Neural cell (in vitro differentiated cells): ENCODE measurements around the gene GMDS. TPM values are rescaled to one million over a fixed set of nuclear protein-coding genes. Genes with fewer than 3 reads are reported as not detected.

ENCODE experiments used
- H2AFZ ChIP-seq: fragments of 200-600, 300-800 bp; sonication (generic), shearing (Covaris generic); 2 replicates; pipeline ENCODE4 v1.6.0; 2014; ENCODE audit warnings: low read depth, mild to moderate bottlenecking, antibody characterized with exemption, low read length, moderate library complexity
- H3F3A ChIP-seq: fragments of 200-600 bp; shearing (Covaris generic); 2 replicates; pipeline ENCODE4 v1.6.1; 2016; ENCODE audit warnings: mild to moderate bottlenecking, moderate library complexity, mixed read lengths, antibody characterized with exemption, low read length; ENCODE audit not compliant: insufficient read depth, poor library complexity, severe bottlenecking
- H3K27ac ChIP-seq: fragments of 200-600, 300-800 bp; sonication (generic), shearing (Covaris generic); 2 replicates; pipeline ENCODE4 v1.5.1; 2014; ENCODE audit warnings: mild to moderate bottlenecking, low read length, moderate library complexity
- H3K27me3 ChIP-seq: fragments of 300-800, 200-600 bp; sonication (generic), shearing (Covaris generic); 2 replicates; pipeline ENCODE4 v1.6.0; 2014; ENCODE audit warnings: mild to moderate bottlenecking, low read depth, low read length, moderate library complexity; ENCODE audit not compliant: insufficient read depth
- H3K36me3 ChIP-seq: fragments of 300-800, 200-600 bp; sonication (generic), shearing (Covaris generic); 2 replicates; pipeline ENCODE4 v1.5.1; 2014; ENCODE audit warnings: mild to moderate bottlenecking, antibody characterized with exemption, low read length, moderate library complexity; ENCODE audit not compliant: insufficient read depth
- H3K4me2 ChIP-seq: fragments of 300-800, 200-600 bp; sonication (generic), shearing (Covaris generic); 2 replicates; pipeline ENCODE4 v1.6.0; 2014; ENCODE audit warnings: mild to moderate bottlenecking, low read length
- H3K4me3 ChIP-seq: fragments of 300-800, 200-600 bp; sonication (generic), shearing (Covaris generic); 2 replicates; pipeline ENCODE4 v1.5.1; 2014; ENCODE audit warnings: mild to moderate bottlenecking, low read length, moderate library complexity
- H3K79me2 ChIP-seq: fragments of 200-600 bp; shearing (Covaris generic); replicated peaks from 2 replicates; pipeline ENCODE4 v1.6.0; 2014; ENCODE audit warnings: mild to moderate bottlenecking, low read length, moderate library complexity; ENCODE audit not compliant: insufficient read depth
- H3K9ac ChIP-seq: fragments of 300-800, 200-600 bp; sonication (generic), shearing (Covaris generic); 2 replicates; pipeline ENCODE4 v1.6.1; 2016; ENCODE audit warnings: mild to moderate bottlenecking, low read length, mixed read lengths
- H3K9me2 ChIP-seq: fragments of 200-600 bp; shearing (Covaris generic); 2 replicates; pipeline ENCODE4 v1.6.1; 2016; ENCODE audit warnings: mild to moderate bottlenecking, low read length, mixed read lengths; ENCODE audit not compliant: insufficient read depth
- H3K9me3 ChIP-seq: fragments of 200-600, 300-800 bp; sonication (generic), shearing (Covaris generic); 2 replicates; pipeline ENCODE4 v1.6.1; 2016; ENCODE audit warnings: mild to moderate bottlenecking, mixed run types, low read length, moderate library complexity, mixed read lengths
- H4K20me1 ChIP-seq: fragments of 200-600 bp; shearing (Covaris generic); 2 replicates; pipeline ENCODE4 v1.6.1; 2016; ENCODE audit warnings: mild to moderate bottlenecking, mixed run types; ENCODE audit not compliant: insufficient read depth
- EP300 ChIP-seq: fragments of 450-650 bp; conservative IDR thresholded peaks from 2 replicates; pipeline ENCODE4 v1.6.1; 2014; ENCODE audit warnings: antibody characterized with exemption, mild to moderate bottlenecking, moderate library complexity; ENCODE audit not compliant: poor library complexity, severe bottlenecking
- EZH2 ChIP-seq: fragments of 200-600, 300-800 bp; shearing (Covaris generic), sonication (generic); IDR thresholded peaks from 2 replicates; pipeline ENCODE4 v1.6.1; 2014; ENCODE audit warnings: antibody characterized with exemption, low read length, borderline replicate concordance, mild to moderate bottlenecking; ENCODE audit not compliant: insufficient read depth, poor library complexity, severe bottlenecking
- MXI1 ChIP-seq: fragments of 450-650 bp; conservative IDR thresholded peaks from 2 replicates; pipeline ENCODE4 v1.6.1; 2014; ENCODE audit warnings: antibody characterized with exemption, mild to moderate bottlenecking; ENCODE audit not compliant: poor library complexity, severe bottlenecking
- POLR2AphosphoS5 ChIP-seq: IDR thresholded peaks from 2 replicates; pipeline ENCODE4 v1.6.1; 2012
- RAD21 ChIP-seq: fragments of 450-650 bp; conservative IDR thresholded peaks from 2 replicates; pipeline ENCODE4 v1.6.1; 2014; ENCODE audit warnings: antibody characterized with exemption, mild to moderate bottlenecking, moderate library complexity
- SMC3 ChIP-seq: fragments of 450-650 bp; conservative IDR thresholded peaks from 2 replicates; pipeline ENCODE4 v1.6.1; 2014; ENCODE audit warnings: antibody characterized with exemption, mild to moderate bottlenecking, moderate library complexity; ENCODE audit not compliant: poor library complexity
- TAF1 ChIP-seq: IDR thresholded peaks from 2 replicates; pipeline ENCODE4 v1.6.1; 2012; ENCODE audit warnings: low read depth
- polyA plus RNA-seq: library from polyadenylated mRNA; depleted of rRNA; stranded (reverse); fragments of >200 nt; gene quantifications from 2 replicates; pipeline ENCODE4 v1.2.3, GENCODE V29; 2014
- TF ChIP-seq, protein P1 (sequence below): fragments of 450-650 bp; IDR thresholded peaks from 2 replicates; pipeline ENCODE4 v1.5.1; 2014; ENCODE audit warnings: antibody characterized with exemption, mild to moderate bottlenecking, moderate library complexity; ENCODE audit not compliant: poor library complexity, severe bottlenecking
- TF ChIP-seq, protein P2 (sequence below): IDR thresholded peaks from 2 replicates; pipeline ENCODE4 v1.6.1; 2012; ENCODE audit warnings: borderline replicate concordance

Gene GMDS
- polyA plus RNA-seq, 1 donor from 2014 or later, result 11.4 TPM

DNA sequence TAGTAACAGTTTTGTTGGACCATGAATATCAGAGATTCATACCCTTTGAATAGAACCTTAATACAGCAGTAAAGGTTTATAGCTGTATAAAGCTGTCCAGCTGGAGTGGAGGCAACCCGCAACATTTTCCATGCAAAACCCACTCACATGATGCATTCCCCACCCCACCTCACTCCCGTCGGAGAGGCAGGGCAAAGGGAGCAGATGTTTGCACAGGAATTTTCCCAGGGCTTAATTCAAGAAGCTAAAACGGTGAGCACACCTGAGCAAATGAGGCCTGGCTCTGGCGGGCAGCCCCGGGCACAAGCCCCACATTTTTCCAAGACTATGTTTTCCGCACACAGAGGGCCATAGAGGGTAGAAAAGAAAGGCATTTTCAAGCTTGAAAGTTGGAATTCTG lies 444.0 kb downstream of the GMDS start:
- H3K27me3 ChIP-seq, result no peaks in the 10 kb centered on the region
- no peak overlapping the region for H3K4me2 ChIP-seq
- H4K20me1 ChIP-seq, result no peaks in the 10 kb centered on the region
- no peaks in the 10 kb centered on the region for H3K36me3 ChIP-seq
- TF ChIP-seq EP300 (no peak), EZH2 (no peak), MXI1 (no peak), POLR2AphosphoS5 (no peak), RAD21 (no peak), TAF1 (no peak), SMC3 (no peak)
- TF ChIP-seq, protein P1, sequence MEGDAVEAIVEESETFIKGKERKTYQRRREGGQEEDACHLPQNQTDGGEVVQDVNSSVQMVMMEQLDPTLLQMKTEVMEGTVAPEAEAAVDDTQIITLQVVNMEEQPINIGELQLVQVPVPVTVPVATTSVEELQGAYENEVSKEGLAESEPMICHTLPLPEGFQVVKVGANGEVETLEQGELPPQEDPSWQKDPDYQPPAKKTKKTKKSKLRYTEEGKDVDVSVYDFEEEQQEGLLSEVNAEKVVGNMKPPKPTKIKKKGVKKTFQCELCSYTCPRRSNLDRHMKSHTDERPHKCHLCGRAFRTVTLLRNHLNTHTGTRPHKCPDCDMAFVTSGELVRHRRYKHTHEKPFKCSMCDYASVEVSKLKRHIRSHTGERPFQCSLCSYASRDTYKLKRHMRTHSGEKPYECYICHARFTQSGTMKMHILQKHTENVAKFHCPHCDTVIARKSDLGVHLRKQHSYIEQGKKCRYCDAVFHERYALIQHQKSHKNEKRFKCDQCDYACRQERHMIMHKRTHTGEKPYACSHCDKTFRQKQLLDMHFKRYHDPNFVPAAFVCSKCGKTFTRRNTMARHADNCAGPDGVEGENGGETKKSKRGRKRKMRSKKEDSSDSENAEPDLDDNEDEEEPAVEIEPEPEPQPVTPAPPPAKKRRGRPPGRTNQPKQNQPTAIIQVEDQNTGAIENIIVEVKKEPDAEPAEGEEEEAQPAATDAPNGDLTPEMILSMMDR, result no peak
- TF ChIP-seq, protein P2, sequence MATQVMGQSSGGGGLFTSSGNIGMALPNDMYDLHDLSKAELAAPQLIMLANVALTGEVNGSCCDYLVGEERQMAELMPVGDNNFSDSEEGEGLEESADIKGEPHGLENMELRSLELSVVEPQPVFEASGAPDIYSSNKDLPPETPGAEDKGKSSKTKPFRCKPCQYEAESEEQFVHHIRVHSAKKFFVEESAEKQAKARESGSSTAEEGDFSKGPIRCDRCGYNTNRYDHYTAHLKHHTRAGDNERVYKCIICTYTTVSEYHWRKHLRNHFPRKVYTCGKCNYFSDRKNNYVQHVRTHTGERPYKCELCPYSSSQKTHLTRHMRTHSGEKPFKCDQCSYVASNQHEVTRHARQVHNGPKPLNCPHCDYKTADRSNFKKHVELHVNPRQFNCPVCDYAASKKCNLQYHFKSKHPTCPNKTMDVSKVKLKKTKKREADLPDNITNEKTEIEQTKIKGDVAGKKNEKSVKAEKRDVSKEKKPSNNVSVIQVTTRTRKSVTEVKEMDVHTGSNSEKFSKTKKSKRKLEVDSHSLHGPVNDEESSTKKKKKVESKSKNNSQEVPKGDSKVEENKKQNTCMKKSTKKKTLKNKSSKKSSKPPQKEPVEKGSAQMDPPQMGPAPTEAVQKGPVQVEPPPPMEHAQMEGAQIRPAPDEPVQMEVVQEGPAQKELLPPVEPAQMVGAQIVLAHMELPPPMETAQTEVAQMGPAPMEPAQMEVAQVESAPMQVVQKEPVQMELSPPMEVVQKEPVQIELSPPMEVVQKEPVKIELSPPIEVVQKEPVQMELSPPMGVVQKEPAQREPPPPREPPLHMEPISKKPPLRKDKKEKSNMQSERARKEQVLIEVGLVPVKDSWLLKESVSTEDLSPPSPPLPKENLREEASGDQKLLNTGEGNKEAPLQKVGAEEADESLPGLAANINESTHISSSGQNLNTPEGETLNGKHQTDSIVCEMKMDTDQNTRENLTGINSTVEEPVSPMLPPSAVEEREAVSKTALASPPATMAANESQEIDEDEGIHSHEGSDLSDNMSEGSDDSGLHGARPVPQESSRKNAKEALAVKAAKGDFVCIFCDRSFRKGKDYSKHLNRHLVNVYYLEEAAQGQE, result no peak
- no peak overlapping the region for H3K9ac ChIP-seq
- no peaks in the 10 kb centered on the region for H3K9me3 ChIP-seq
- no peak overlapping the region for H2AFZ ChIP-seq
- no peaks in the 10 kb centered on the region for H3K79me2 ChIP-seq
- H3K27ac ChIP-seq, result no peak overlapping the region
- H3F3A ChIP-seq, result no peaks in the 10 kb centered on the region
- H3K9me2 ChIP-seq, result no peaks in the 10 kb centered on the region
- no peak overlapping the region for H3K4me3 ChIP-seq

DNA sequence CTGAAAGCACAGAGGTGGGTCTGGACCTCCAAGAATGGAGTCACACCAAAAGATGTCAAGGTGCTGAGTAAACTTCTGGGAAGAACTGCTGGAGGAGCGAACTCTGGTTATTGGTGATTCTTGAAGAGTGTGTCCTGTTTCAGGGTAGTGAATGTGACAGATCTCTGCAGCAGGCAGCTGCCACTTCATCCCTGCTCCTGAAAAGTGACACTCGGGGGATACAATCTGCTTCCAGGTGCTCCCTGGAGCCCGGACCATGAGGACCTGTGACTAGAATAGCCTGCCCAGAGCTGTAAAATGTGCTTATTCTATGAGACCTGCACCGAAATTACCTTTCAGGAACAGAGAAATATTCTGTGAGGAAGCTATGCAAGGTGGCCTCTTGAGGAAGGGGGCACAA lies 444.6 kb downstream of the GMDS start:
- Histone ChIP-seq H3K27me3 (no peaks in the 10 kb centered on the region), H3K4me2 (no peak overlapping the region), H3K9me2 (no peaks in the 10 kb centered on the region), H3K36me3 (no peaks in the 10 kb centered on the region), H3K9ac (no peak overlapping the region), H3K27ac (no peak overlapping the region), H3K79me2 (no peaks in the 10 kb centered on the region), H3F3A (no peaks in the 10 kb centered on the region), H2AFZ (no peak overlapping the region), H3K4me3 (no peak overlapping the region), H3K9me3 (no peaks in the 10 kb centered on the region), H4K20me1 (no peaks in the 10 kb centered on the region)
- no peak for TF ChIP-seq EP300
- TF ChIP-seq, protein P1, result no peak
- no peak for TF ChIP-seq EZH2
- TF ChIP-seq TAF1, result no peak
- no peak for TF ChIP-seq RAD21
